SK-N-SH (cell line): ENCODE data around the gene MYH7B. TPM values are rescaled to one million over a fixed set of nuclear protein-coding genes. Genes with fewer than 3 reads are reported as not detected.

Experiments used
- CTCF ChIA-PET: fragments of 300-600, 350-600 bp; formaldehyde crosslinking; extraction: SDS; loops from one replicate; lab custom pipeline; 2021; lab: Yijun Ruan, JAX
- POLR2A ChIA-PET: fragments of 350-600 bp; sonication (Branson Sonifier 250); formaldehyde crosslinking; extraction: SDS; loops from one replicate; lab custom pipeline; 2020; ENCODE audit warnings: antibody characterized with exemption, inconsistent platforms; lab: Yijun Ruan, JAX
- DNase-seq: peaks from one replicate; pipeline ENCODE4 v3.0.0; 2012
- H2AFZ ChIP-seq: fragments of 200-600 bp; sonication (generic); 2 replicates; pipeline ENCODE4 v1.8.1; 2016; ENCODE audit warnings: antibody characterized with exemption, mild to moderate bottlenecking, low read depth
- H3F3A ChIP-seq: fragments of 200-600 bp; sonication (generic); replicated peaks from 2 replicates; pipeline ENCODE3; 2016; ENCODE audit warnings: antibody characterized with exemption, mild to moderate bottlenecking; ENCODE audit not compliant: insufficient read depth
- H3K27ac ChIP-seq, 2 experiments: fragments of 200-500 bp in 1 of 2; fragments of 200-600 bp in 1 of 2; sonication (Bioruptor generic) in 1 of 2; sonication (generic), shearing (Covaris generic) in 1 of 2; 2 replicates each; pipeline versions ENCODE4 v1.5.1 to v1.6.1; 2014 to 2016; ENCODE audit warnings: low read depth in 2 of 2, inconsistent platforms in 1 of 2, low read length in 1 of 2, mild to moderate bottlenecking in 1 of 2, mixed read lengths in 1 of 2
- H3K27me3 ChIP-seq: fragments of 200-600 bp; sonication (generic), shearing (Covaris generic); 2 replicates; pipeline ENCODE4 v1.6.1; 2016; ENCODE audit warnings: mixed run types; ENCODE audit not compliant: insufficient read depth
- H3K36me3 ChIP-seq, 2 experiments: fragments of 200-500 bp in 1 of 2; fragments of 200-600 bp in 1 of 2; sonication (Bioruptor generic) in 1 of 2; sonication (generic) in 1 of 2; replicated peaks in 1 of 2; 2 replicates each; pipeline versions ENCODE3 to v1.5.1; 2014 to 2016; ENCODE audit warnings: low read length in 1 of 2, mild to moderate bottlenecking in 1 of 2; ENCODE audit not compliant: insufficient read depth in 2 of 2, control insufficient read depth in 1 of 2
- H3K4me1 ChIP-seq, 2 experiments: fragments of 200-500 bp in 1 of 2; fragments of 200-600 bp in 1 of 2; sonication (Bioruptor generic) in 1 of 2; sonication (generic), shearing (Covaris generic) in 1 of 2; 2 replicates each; pipeline versions ENCODE4 v1.5.1 to v1.6.1; 2014 to 2016; ENCODE audit warnings: low read depth in 1 of 2, low read length in 1 of 2, mixed run types in 1 of 2; ENCODE audit not compliant: insufficient read depth in 2 of 2, control insufficient read depth in 1 of 2
- H3K4me2 ChIP-seq: fragments of 200-600 bp; sonication (generic), shearing (Covaris generic); 2 replicates; pipeline ENCODE4 v1.6.1; 2017; ENCODE audit warnings: mixed run types
- H3K4me3 ChIP-seq, 2 experiments: fragments of 200-500 bp in 1 of 2; fragments of 200-600 bp in 1 of 2; sonication (Bioruptor generic) in 1 of 2; sonication (generic), shearing (Covaris generic) in 1 of 2; 2 replicates each; pipeline versions ENCODE4 v1.5.1 to v1.8.1; 2014 to 2016; ENCODE audit warnings: low read depth in 2 of 2, inconsistent platforms in 1 of 2, low read length in 1 of 2, mild to moderate bottlenecking in 1 of 2, mixed read lengths in 1 of 2, moderate library complexity in 1 of 2
- H3K79me2 ChIP-seq: fragments of 200-600 bp; sonication (generic); 2 replicates; pipeline ENCODE4 v1.8.1; 2017; ENCODE audit warnings: mild to moderate bottlenecking; ENCODE audit not compliant: insufficient read depth
- H3K9ac ChIP-seq: fragments of 200-600 bp; sonication (generic); 2 replicates; pipeline ENCODE4 v1.6.1; 2017; ENCODE audit warnings: mixed run types
- H3K9me2 ChIP-seq: fragments of 200-600 bp; sonication (generic); 2 replicates; pipeline ENCODE4 v1.6.1; 2017; ENCODE audit warnings: mixed run types
- H3K9me3 ChIP-seq: fragments of 200-600 bp; sonication (generic); 2 replicates; pipeline ENCODE4 v1.6.1; 2017; ENCODE audit warnings: mixed run types, mild to moderate bottlenecking, moderate library complexity
- H4K20me1 ChIP-seq: fragments of 200-600 bp; sonication (generic); 2 replicates; pipeline ENCODE4 v1.6.1; 2017; ENCODE audit warnings: mild to moderate bottlenecking, mixed run types; ENCODE audit not compliant: insufficient read depth
- CTCF ChIP-seq: fragments of 200-600 bp; sonication (generic); IDR thresholded peaks from 2 replicates; pipeline ENCODE4 v1.6.1; 2017; ENCODE audit warnings: antibody characterized with exemption, mild to moderate bottlenecking, moderate library complexity
- ELF1 ChIP-seq: IDR thresholded peaks from 2 replicates; pipeline ENCODE4 v1.4.0; 2012
- FOSL2 ChIP-seq: IDR thresholded peaks from 2 replicates; pipeline ENCODE4 v1.4.0; 2012; ENCODE audit warnings: low read depth, mild to moderate bottlenecking, moderate library complexity, borderline replicate concordance
- FOXJ3 ChIP-seq: sonication (generic); formaldehyde crosslinking; IDR thresholded peaks from 2 replicates; pipeline ENCODE4 v1.5.1; 2020; ENCODE audit warnings: mild to moderate bottlenecking, missing genetic modification reagents
- FOXM1 ChIP-seq: IDR thresholded peaks from 2 replicates; pipeline ENCODE4 v1.4.0; 2012; ENCODE audit warnings: low read depth, mild to moderate bottlenecking
- MAX ChIP-seq: IDR thresholded peaks from 2 replicates; pipeline ENCODE4 v1.4.0; 2012; ENCODE audit warnings: low read depth
- NFIC ChIP-seq: IDR thresholded peaks from 2 replicates; pipeline ENCODE4 v1.4.0; 2012; ENCODE audit warnings: borderline replicate concordance
- RCOR1 ChIP-seq: fragments of 150-350 bp; IDR thresholded peaks from 2 replicates; pipeline ENCODE4 v1.6.1; 2017; ENCODE audit warnings: antibody characterized with exemption, low read length
- SIN3A ChIP-seq: IDR thresholded peaks from 2 replicates; pipeline ENCODE4 v1.6.1; 2012; ENCODE audit warnings: low read depth, mild to moderate bottlenecking, low read length, moderate library complexity, borderline replicate concordance
- SMC3 ChIP-seq: IDR thresholded peaks from 2 replicates; pipeline ENCODE4 v1.6.1; 2012; ENCODE audit warnings: low read depth, low read length, improper control_type of control experiment
- TAF1 ChIP-seq: IDR thresholded peaks from 2 replicates; pipeline ENCODE4 v1.6.1; 2012; ENCODE audit warnings: low read depth, mild to moderate bottlenecking, low read length, moderate library complexity, borderline replicate concordance
- TEAD4 ChIP-seq: IDR thresholded peaks from 2 replicates; pipeline ENCODE4 v1.4.0; 2012; ENCODE audit warnings: mild to moderate bottlenecking, borderline replicate concordance; ENCODE audit not compliant: insufficient read depth
- USF2 ChIP-seq: fragments of 150-350 bp; IDR thresholded peaks from 2 replicates; pipeline ENCODE4 v1.6.1; 2017; ENCODE audit warnings: antibody characterized with exemption, low read length, low read depth, borderline replicate concordance
- YY1 ChIP-seq: IDR thresholded peaks from 2 replicates; pipeline ENCODE4 v1.4.0; 2012; ENCODE audit warnings: low read depth, mild to moderate bottlenecking
- WGBS: methylation state at CpG from one replicate; pipeline ENCODE4 v1.1.6; 2017; ENCODE audit warnings: low lambda C conversion rate; 5-methylcytosine and 5-hydroxymethylcytosine counted together
- polyA plus RNA-seq, 3 experiments: library from polyadenylated mRNA; depleted of rRNA; stranded (reverse); fragments of >200 nt; gene quantifications; 2 replicates each; pipeline ENCODE4 v1.2.3, GENCODE V29; 2012
- TF ChIP-seq, protein P1 (sequence below): IDR thresholded peaks from 2 replicates; pipeline ENCODE4; 2012
- TF ChIP-seq, protein P2 (sequence below): fragments of 150-350 bp; IDR thresholded peaks from 2 replicates; pipeline ENCODE4 v1.6.1; 2016; ENCODE audit warnings: mild to moderate bottlenecking, low read depth, low read length

MYH7B gene
- polyA plus RNA-seq, 1 of the 3 experiments (the other 2 are of a cell fraction) = 0.41 TPM

GRCh38 chr20:34977365-34978091, 21.9 kb downstream of the MYH7B start:
- Histone ChIP-seq H3K4me2 (no peak overlapping the region), H3K9me3 (no peaks in the 10 kb centered on the region), H3F3A (no peaks in the 10 kb centered on the region), H3K79me2 (no peaks in the 10 kb centered on the region), H3K4me3 (no peak overlapping the region), H2AFZ (no peak overlapping the region), H3K27ac (no peak overlapping the region), H3K36me3 (no peaks in the 10 kb centered on the region), H3K27me3 (no peaks in the 10 kb centered on the region; the same call in 1 of the 2 replicates), H3K9ac (no peak overlapping the region), H3K4me1 (peaks cover 0 to 7% of the 10 kb centered on the region in 2 experiments; a peak in 1 of 4 replicates), H3K9me2 (no peaks in the 10 kb centered on the region), H4K20me1 (no peaks in the 10 kb centered on the region)
- CTCF ChIA-PET = interaction anchor here (0.9 kb wide), 1 partner anchor 104 kb away, joined by 3 read pairs; no protein-coding TSS in a partner anchor
- 66% methylated on average over 12 of the region's 17 CpGs for WGBS
- no peak for DNase-seq
- no peak for TF ChIP-seq FOSL2
- no peak for TF ChIP-seq TAF1
- POLR2A ChIA-PET = no interaction called here

- no peak for DNase-seq
- CTCF ChIA-PET = interaction anchor here (0.9 kb wide), 1 partner anchor 105 kb away, joined by 3 read pairs; no protein-coding TSS in a partner anchor
- Histone ChIP-seq H3K4me3 (no peak overlapping the region), H3K9me3 (no peaks in the 10 kb centered on the region), H3K4me2 (no peak overlapping the region), H3K27me3 (no peaks in the 10 kb centered on the region; the same call in 1 of the 2 replicates), H3K27ac (no peak overlapping the region), H3K4me1 (peaks cover 0 to 7% of the 10 kb centered on the region in 2 experiments; a peak in 1 of 4 replicates), H3K9me2 (no peaks in the 10 kb centered on the region), H4K20me1 (no peaks in the 10 kb centered on the region), H3F3A (no peaks in the 10 kb centered on the region), H3K36me3 (no peaks in the 10 kb centered on the region), H3K79me2 (no peaks in the 10 kb centered on the region), H3K9ac (no peak overlapping the region), H2AFZ (no peak overlapping the region)
- WGBS = 86% methylated on average over 9 of the region's 10 CpGs
- POLR2A ChIA-PET = no interaction called here
- TF ChIP-seq CTCF = no peak
- no peak for TF ChIP-seq USF2
- TF ChIP-seq FOXJ3 (CRISPR knock-in tag) = no peak
- no peak for TF ChIP-seq TEAD4
- TF ChIP-seq, protein P1, sequence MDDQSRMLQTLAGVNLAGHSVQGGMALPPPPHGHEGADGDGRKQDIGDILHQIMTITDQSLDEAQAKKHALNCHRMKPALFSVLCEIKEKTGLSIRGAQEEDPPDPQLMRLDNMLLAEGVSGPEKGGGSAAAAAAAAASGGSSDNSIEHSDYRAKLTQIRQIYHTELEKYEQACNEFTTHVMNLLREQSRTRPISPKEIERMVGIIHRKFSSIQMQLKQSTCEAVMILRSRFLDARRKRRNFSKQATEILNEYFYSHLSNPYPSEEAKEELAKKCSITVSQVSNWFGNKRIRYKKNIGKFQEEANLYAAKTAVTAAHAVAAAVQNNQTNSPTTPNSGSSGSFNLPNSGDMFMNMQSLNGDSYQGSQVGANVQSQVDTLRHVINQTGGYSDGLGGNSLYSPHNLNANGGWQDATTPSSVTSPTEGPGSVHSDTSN = no peak
- TF ChIP-seq MAX = no peak
- TF ChIP-seq SMC3 = no peak
- TF ChIP-seq, protein P2, sequence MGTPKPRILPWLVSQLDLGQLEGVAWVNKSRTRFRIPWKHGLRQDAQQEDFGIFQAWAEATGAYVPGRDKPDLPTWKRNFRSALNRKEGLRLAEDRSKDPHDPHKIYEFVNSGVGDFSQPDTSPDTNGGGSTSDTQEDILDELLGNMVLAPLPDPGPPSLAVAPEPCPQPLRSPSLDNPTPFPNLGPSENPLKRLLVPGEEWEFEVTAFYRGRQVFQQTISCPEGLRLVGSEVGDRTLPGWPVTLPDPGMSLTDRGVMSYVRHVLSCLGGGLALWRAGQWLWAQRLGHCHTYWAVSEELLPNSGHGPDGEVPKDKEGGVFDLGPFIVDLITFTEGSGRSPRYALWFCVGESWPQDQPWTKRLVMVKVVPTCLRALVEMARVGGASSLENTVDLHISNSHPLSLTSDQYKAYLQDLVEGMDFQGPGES = no peak
- TF ChIP-seq RCOR1 = no peak
- no peak for TF ChIP-seq TAF1
- TF ChIP-seq FOXM1 = no peak
- no peak for TF ChIP-seq YY1
- no peak for TF ChIP-seq ELF1
- TF ChIP-seq NFIC = no peak
- no peak for TF ChIP-seq SIN3A
Observed at GRCh38 chr20:34978092-34978744, 22.6 kb downstream of the MYH7B start.
